Esophagus squamous epithelium (tissue), 5 donors: ENCODE data around the gene HDAC10. TPM values are rescaled to one million over a fixed set of nuclear protein-coding genes. Genes with fewer than 3 reads are reported as not detected.

Experiments used
- DNase-seq: peaks from one replicate; lab custom pipeline; 2025; lab: John Stamatoyannopoulos, UW
- H3K27ac ChIP-seq, 4 donors: fragments of 200-600 bp; sonication (generic); one replicate each; pipeline ENCODE4 v1.5.1; 2016 to 2019; ENCODE audit warnings: mild to moderate bottlenecking in 1 of 4
- H3K27me3 ChIP-seq, 4 donors: fragments of 200-600 bp; sonication (generic); 1 replicate in 3 of 4; 2 replicates in 1 of 4; pipeline versions ENCODE4 v1.5.1 to v1.6.0; 2017 to 2021; ENCODE audit warnings: antibody characterized with exemption in 1 of 4
- H3K36me3 ChIP-seq, 3 donors: fragments of 200-600 bp; sonication (generic); one replicate each; pipeline ENCODE4 v1.5.1; 2016 to 2019
- H3K4me1 ChIP-seq, 3 donors: fragments of 200-600 bp; sonication (generic); one replicate each; pipeline ENCODE4 v1.5.1; 2017 to 2019
- H3K4me3 ChIP-seq, 4 donors: fragments of 200-600 bp; sonication (generic); 1 replicate in 3 of 4; 2 replicates in 1 of 4; pipeline ENCODE4 v1.5.1; 2016 to 2019; ENCODE audit warnings: mild to moderate bottlenecking in 2 of 4, moderate library complexity in 1 of 4
- H3K9me3 ChIP-seq, 3 donors: fragments of 200-600 bp; sonication (generic); one replicate each; pipeline ENCODE4 v1.5.1; 2016 to 2019
- POLR2A ChIP-seq, 4 donors: fragments of 450-650 bp; IDR thresholded peaks; one replicate each; pipeline ENCODE4 v1.6.1; 2017; ENCODE audit warnings: antibody characterized with exemption in 4 of 4, mild to moderate bottlenecking in 4 of 4, moderate library complexity in 3 of 4
- WGBS, 2 donors: methylation state at CpG; one replicate each; pipeline ENCODE4 v1.1.5; 2018; 5-methylcytosine and 5-hydroxymethylcytosine counted together
- intact Hi-C: fragments of 100-400 bp; cut with DNase I; formaldehyde crosslinking; loops from one replicate; pipeline ENCODE4 v1.15.0; 2022
- total RNA-seq, 4 donors: library from RNA; depleted of rRNA; stranded (reverse); fragments of >200 nt; gene quantifications; one replicate each; pipeline ENCODE4 v1.1.0, GENCODE V29; 2016
- TF ChIP-seq, protein P1 (sequence below), 6 experiments: fragments of 450-650 bp in 4 of 6; fragments of 200-600 bp in 2 of 6; sonication (generic) in 2 of 6; IDR thresholded peaks; one replicate each; pipeline ENCODE4 v1.5.1; 2016 to 2019; ENCODE audit warnings: antibody characterized with exemption in 6 of 6, mild to moderate bottlenecking in 4 of 6, moderate library complexity in 4 of 6
- donor health status: DM: yes; HTN: yes; CAD: no.

Gene HDAC10
- total RNA-seq, 4 donors from 2014 or later, result 18.2 to 46.3 (median 35.6) TPM

- TF ChIP-seq, protein P1, sequence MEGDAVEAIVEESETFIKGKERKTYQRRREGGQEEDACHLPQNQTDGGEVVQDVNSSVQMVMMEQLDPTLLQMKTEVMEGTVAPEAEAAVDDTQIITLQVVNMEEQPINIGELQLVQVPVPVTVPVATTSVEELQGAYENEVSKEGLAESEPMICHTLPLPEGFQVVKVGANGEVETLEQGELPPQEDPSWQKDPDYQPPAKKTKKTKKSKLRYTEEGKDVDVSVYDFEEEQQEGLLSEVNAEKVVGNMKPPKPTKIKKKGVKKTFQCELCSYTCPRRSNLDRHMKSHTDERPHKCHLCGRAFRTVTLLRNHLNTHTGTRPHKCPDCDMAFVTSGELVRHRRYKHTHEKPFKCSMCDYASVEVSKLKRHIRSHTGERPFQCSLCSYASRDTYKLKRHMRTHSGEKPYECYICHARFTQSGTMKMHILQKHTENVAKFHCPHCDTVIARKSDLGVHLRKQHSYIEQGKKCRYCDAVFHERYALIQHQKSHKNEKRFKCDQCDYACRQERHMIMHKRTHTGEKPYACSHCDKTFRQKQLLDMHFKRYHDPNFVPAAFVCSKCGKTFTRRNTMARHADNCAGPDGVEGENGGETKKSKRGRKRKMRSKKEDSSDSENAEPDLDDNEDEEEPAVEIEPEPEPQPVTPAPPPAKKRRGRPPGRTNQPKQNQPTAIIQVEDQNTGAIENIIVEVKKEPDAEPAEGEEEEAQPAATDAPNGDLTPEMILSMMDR (IDR thresholded peaks at IDR 0.05), result no peak
- TF ChIP-seq POLR2A (IDR thresholded peaks at IDR 0.05), result no peak
- Histone ChIP-seq H3K4me1 (peaks cover 17 to 35% (median 19%) of the 10 kb centered on the region in 3 donors), H3K36me3 (no peaks in the 10 kb centered on the region), H3K27me3 (peaks cover 0 to 69% (median 0%) of the 10 kb centered on the region in 4 donors), H3K4me3 (no peak overlapping the region), H3K9me3 (no peaks in the 10 kb centered on the region), H3K27ac (no peak overlapping the region)
- intact Hi-C loops, result no loop called here
- no peak for DNase-seq
- WGBS, 2 donors, result 79 to 84% methylated on average over 13 to 16 of the region's 24 CpGs
Observed at GRCh38 chr22:50258361-50259292, 7.6 kb upstream of the HDAC10 start.

DNA sequence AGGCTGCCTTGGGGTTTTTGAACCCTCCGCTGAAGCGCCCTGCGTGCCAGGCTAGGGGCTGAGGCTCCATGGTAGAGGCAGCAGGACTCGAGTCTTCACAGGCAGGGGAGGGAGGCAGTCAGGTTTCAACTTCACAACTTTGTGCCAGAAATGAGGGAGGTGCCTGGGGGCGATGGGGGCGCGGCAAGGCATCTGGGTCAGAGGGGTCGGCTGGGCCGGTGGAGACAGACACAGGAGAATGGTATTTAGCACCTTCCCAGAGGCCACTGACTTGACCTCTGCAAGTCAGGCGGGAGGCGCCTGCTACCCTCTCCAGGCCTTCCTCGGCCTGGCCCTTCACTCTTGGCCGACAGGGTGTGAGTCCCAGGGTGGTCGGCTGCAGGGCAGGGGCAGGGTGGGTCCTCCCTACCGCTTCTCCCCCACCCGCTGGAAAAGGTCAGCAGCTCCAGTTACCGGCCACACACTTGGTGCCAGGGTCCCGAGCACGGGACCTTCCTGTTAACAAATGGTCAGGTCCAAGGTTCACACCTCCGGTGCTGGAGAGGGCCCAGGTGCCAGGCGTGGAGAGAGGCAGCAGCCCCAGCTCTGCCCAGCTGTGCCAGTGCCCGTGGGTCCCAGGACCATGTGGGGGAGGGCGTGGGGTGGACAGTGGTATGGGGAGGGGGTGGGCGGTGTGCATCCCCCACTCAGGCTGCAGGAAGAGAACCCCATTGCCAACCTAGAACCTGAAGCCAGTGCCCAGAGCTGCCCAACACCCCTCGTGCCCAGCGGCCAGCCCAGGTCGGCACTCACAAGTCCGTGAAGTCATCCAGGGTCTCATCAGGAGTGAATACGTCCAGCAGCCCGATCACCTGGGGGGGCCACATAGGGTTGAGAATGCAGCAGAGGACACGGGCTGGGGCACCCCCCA lies 6.6 kb upstream of the HDAC10 start:
- WGBS, 2 donors, result 62 to 80% methylated on average over 10 to 11 of the region's 31 CpGs
- TF ChIP-seq, protein P1 (IDR thresholded peaks at IDR 0.05), result no peak
- no peak for TF ChIP-seq POLR2A (IDR thresholded peaks at IDR 0.05)
- Histone ChIP-seq H3K4me3 (no peak overlapping the region), H3K27ac (no peak overlapping the region), H3K9me3 (no peaks in the 10 kb centered on the region), H3K27me3 (peaks cover 0 to 62% (median 0%) of the 10 kb centered on the region in 4 donors), H3K4me1 (peaks cover 16 to 29% (median 17%) of the 10 kb centered on the region in 3 donors), H3K36me3 (no peaks in the 10 kb centered on the region)
- intact Hi-C loops, result no loop called here
- DNase-seq, result no peak

DNA sequence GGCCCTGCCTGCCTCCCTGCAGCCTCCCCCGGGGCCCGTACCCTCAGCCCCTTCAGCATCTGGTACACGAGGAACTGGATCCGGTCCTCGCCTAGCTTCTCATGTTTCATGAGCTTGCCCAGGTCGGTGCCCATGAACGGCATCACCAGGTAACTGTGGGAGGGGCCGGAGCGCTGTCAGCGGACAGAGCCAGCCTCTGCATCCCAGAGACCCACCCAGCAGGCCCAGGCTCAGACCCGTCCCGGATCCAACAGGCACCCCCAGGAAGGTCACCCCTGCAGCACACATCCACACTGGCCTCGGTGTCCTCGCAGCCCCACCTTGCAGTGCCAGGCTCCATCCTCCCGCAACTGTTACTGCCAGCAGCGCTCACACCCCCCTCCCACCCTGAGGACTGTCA lies 6.0 kb upstream of the HDAC10 start:
- Histone ChIP-seq H3K4me3 (no peak overlapping the region), H3K27ac (no peak overlapping the region), H3K36me3 (no peaks in the 10 kb centered on the region), H3K9me3 (no peaks in the 10 kb centered on the region), H3K4me1 (peaks cover 9 to 27% (median 14%) of the 10 kb centered on the region in 3 donors), H3K27me3 (peaks cover 0 to 55% (median 0%) of the 10 kb centered on the region in 4 donors)
- WGBS, 2 donors, result 41% methylated on average over 3 of the region's 16 CpGs; no CpG with 5 or more reads in 1 of the 2 donors
- TF ChIP-seq, protein P1 (IDR thresholded peaks at IDR 0.05), result no peak
- no peak for TF ChIP-seq POLR2A (IDR thresholded peaks at IDR 0.05)
- DNase-seq, result no peak
- intact Hi-C loops, result no loop called here

DNA sequence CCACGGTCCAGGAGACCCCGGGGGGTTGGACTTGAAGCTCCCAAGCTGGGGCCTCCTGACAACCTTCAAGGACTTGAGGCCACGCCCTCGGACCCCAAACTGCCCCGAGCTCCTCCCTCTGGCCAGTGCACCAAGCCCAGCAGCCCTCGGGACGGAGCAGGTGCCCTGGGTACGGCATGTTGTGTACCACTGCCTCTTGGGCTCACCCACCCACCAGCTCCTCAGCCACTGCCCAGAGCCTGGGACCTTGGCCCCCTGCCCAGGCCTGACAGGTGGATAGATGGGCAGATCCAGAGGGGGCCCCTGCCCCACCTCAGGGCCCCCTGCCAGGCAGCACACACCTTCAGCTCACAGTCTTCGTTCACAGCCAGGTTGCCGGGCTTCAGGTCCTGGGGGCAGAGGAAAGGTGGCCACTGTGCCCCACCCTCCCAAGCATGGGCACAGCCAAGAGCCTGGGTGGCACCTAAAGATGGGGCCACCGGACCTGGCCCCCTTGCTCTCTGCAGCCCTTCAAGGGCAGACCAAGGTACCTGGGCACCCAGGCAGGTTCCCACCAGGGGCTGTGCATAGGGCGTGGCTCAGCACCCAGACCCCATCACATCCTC lies 5.3 kb upstream of the HDAC10 start:
- TF ChIP-seq, protein P1 (IDR thresholded peaks at IDR 0.05), result no peak
- TF ChIP-seq POLR2A (IDR thresholded peaks at IDR 0.05), result no peak
- no peaks in the 10 kb centered on the region for H3K9me3 ChIP-seq
- no peak overlapping the region for H3K4me3 ChIP-seq
- H3K36me3 ChIP-seq, result no peaks in the 10 kb centered on the region
- H3K27me3 ChIP-seq, result peaks cover 0 to 48% (median 0%) of the 10 kb centered on the region in 4 donors
- 70% methylated on average over 6 of the region's 12 CpGs; no CpG with 5 or more reads in 1 of the 2 donors for WGBS, 2 donors
- no peak for DNase-seq
- intact Hi-C loops, result no loop called here
- peaks cover 10 to 27% (median 11%) of the 10 kb centered on the region in 3 donors for H3K4me1 ChIP-seq
- no peak overlapping the region for H3K27ac ChIP-seq
